ENCODE results near the gene DNMT3B. TPM values are rescaled to one million over a fixed set of nuclear protein-coding genes. Genes with fewer than 3 reads are reported as not detected.

The DNMT3B gene
- total and polyA plus RNA-seq, 9 of the 15 experiments (the other 6 are each of a cell fraction or from before 2014, with no cell fraction given), result 9.3 to 74.8 (median 49.1) TPM

DNA sequence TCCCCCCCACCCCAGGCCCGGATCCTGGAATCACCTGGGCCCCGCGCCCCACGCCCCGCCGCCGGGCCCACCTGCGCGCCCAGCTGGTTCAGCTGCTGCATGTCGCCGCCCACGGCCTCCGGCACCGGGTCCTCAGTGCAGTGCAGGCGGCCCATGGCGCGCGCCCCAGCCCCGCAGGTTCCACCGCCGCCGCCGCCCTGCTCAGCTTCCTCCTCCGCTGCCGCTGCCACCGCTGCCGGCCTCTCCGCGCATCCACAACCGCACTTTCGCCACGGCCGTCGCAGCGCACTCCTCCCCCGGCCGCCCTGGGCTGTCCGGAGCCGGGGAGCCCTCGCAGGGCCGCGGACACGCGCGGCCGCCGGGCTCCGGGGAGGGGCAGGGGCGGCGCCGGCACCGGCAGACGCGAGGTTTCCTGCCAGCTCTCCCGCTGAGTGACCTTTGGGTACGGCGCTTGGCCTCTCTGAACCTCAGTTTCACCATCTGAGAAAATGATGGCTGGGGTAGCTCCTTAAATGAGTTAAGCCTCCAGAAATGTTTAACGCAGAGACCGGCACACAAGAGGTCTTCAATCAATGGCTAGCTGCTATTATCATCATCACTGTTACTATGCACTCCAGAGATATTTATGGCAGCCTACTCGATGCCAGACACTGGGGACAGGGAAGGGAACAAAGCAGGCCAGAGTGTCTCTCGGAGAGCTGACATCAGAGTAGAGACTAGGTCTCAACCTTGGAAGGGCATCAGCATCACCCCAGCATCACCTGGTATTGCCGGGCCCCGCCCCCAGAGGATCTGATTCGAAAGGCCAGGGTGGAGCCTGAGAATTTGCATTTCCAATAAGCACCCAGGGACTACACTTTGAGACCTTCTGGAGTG, 18.7 kb upstream of the DNMT3B start, which contains the start of gene COMMD7 (continued):
- TF ChIP-seq, protein P1, sequence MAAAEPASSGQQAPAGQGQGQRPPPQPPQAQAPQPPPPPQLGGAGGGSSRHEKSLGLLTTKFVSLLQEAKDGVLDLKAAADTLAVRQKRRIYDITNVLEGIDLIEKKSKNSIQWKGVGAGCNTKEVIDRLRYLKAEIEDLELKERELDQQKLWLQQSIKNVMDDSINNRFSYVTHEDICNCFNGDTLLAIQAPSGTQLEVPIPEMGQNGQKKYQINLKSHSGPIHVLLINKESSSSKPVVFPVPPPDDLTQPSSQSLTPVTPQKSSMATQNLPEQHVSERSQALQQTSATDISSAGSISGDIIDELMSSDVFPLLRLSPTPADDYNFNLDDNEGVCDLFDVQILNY (CRISPR knock-in tag; IDR thresholded peaks at IDR 0.05), result no peak
- TF ChIP-seq ZNF431 (CRISPR knock-in tag; IDR thresholded peaks at IDR 0.05), result no peak
- no peak for TF ChIP-seq DNMT1 (IDR thresholded peaks at IDR 0.05)
- no peak for TF ChIP-seq MYC (IDR thresholded peaks at IDR 0.05; ENCODE audit: low read depth, low read length)
- no peak for TF ChIP-seq MYC (CRISPR knock-in tag; IDR thresholded peaks at IDR 0.05; ENCODE audit: borderline replicate concordance, low read depth)
- no peak for TF ChIP-seq ZNF282 (CRISPR knock-in tag; IDR thresholded peaks at IDR 0.05)
- TF ChIP-seq, protein P2, sequence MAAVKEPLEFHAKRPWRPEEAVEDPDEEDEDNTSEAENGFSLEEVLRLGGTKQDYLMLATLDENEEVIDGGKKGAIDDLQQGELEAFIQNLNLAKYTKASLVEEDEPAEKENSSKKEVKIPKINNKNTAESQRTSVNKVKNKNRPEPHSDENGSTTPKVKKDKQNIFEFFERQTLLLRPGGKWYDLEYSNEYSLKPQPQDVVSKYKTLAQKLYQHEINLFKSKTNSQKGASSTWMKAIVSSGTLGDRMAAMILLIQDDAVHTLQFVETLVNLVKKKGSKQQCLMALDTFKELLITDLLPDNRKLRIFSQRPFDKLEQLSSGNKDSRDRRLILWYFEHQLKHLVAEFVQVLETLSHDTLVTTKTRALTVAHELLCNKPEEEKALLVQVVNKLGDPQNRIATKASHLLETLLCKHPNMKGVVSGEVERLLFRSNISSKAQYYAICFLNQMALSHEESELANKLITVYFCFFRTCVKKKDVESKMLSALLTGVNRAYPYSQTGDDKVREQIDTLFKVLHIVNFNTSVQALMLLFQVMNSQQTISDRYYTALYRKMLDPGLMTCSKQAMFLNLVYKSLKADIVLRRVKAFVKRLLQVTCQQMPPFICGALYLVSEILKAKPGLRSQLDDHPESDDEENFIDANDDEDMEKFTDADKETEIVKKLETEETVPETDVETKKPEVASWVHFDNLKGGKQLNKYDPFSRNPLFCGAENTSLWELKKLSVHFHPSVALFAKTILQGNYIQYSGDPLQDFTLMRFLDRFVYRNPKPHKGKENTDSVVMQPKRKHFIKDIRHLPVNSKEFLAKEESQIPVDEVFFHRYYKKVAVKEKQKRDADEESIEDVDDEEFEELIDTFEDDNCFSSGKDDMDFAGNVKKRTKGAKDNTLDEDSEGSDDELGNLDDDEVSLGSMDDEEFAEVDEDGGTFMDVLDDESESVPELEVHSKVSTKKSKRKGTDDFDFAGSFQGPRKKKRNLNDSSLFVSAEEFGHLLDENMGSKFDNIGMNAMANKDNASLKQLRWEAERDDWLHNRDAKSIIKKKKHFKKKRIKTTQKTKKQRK (IDR thresholded peaks at IDR 0.05; ENCODE audit: borderline replicate concordance, low read depth, low read length), result no peak

Measured in K562 (cell line).